ENCODE results near the gene IQGAP1.

DNA sequence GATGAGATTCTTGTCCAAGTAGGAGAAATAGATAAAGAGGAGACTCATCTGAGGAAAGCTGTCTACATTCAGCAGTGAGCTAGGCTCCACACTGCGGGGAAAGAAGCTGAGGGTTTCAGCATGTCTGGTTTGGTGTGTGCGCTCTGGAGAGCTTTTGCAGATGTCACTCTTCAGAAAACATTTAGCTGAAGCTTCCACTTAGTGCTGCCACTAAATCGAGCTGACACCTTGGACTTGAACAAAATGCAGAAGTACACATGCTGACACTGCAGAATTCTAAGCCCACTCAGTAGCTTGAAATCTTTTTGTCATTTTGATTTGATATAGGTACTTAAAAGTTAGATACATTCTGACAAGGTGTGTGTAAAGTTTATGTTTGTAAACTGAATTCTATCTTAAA lies 109.3 kb downstream of the IQGAP1 start:
- TF ChIP-seq POLR2A (IDR thresholded peaks at IDR 0.05): no peak
- TF ChIP-seq, protein P1, sequence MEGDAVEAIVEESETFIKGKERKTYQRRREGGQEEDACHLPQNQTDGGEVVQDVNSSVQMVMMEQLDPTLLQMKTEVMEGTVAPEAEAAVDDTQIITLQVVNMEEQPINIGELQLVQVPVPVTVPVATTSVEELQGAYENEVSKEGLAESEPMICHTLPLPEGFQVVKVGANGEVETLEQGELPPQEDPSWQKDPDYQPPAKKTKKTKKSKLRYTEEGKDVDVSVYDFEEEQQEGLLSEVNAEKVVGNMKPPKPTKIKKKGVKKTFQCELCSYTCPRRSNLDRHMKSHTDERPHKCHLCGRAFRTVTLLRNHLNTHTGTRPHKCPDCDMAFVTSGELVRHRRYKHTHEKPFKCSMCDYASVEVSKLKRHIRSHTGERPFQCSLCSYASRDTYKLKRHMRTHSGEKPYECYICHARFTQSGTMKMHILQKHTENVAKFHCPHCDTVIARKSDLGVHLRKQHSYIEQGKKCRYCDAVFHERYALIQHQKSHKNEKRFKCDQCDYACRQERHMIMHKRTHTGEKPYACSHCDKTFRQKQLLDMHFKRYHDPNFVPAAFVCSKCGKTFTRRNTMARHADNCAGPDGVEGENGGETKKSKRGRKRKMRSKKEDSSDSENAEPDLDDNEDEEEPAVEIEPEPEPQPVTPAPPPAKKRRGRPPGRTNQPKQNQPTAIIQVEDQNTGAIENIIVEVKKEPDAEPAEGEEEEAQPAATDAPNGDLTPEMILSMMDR (IDR thresholded peaks at IDR 0.05): no peak

Data from Peyer's patch (tissue), 4 donors.